ENCODE measurements around the gene NTN3. TPM values are rescaled to one million over a fixed set of nuclear protein-coding genes. Genes with fewer than 3 reads are reported as not detected.
A peak's percentile ranks its signal among the peaks of the same experiment; 100 is the strongest.
"Not testable (repeated sequence)": the region's sequence is repeated elsewhere in the genome, so short reads cannot be mapped to it uniquely, and the experiment has no call there.

The NTN3 gene
- total RNA-seq, 1 donor from 2014 or later, result 17.9 TPM

DNA sequence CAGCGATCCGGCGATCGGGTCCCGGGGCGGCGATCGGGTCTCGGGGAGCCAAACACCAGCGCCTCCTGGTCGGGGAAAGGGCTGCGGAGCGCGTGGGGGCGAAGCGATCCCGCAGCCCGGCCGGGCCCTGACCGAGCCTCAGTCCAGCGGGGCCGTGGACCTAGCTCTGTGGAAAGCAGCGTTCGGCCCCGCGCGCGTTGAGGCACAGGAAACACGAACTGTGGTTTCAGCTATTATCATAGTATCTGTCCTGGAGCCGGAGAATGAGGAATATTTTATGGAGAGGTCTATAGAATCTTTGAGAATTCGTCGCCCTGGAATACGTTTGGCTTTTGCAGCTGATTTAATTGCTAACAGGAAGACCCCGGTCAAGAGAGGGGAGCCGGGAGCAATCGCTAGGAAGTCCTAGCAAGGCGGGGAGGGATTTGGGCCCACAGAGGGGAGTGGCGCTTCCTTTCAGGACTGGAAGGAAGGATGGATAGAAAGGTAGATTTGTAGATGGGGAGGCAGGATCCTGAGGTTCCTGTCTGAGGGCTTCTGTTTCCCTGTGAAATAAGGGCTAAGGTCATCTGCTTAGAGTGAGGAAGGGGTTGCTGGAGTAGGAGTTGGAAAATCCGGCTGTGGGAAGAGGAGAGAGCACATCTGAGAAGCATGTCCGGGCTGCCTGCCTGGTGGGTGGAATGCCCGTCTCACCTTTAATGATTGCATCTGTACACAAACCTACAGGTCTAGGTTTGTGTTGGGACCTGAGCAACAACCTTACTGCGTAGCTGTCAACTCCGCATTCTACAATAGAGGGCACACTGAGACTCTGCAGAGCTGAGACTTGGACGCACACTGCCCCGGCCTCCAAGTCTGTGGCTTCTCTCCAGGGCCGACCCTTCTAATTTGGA lies 41.1 kb upstream of the NTN3 start:
- DNase-seq (ENCODE audit: low spot score in 2 of 2, unreplicated experiment in 2 of 2), result no peak
- peak overlapping the region; percentile 51 for H3K27ac Mint-ChIP-seq

GRCh38 chr16:2432286-2432685 lies 38.8 kb upstream of the NTN3 start:
- Mint-ChIP-seq H3K27me3 (ENCODE audit: low read depth) (no peaks in the 10 kb centered on the region), H3K4me1 (peaks cover 25% of the 10 kb centered on the region), H3K27ac (no peak overlapping the region), H3K9me3 (no peaks in the 10 kb centered on the region), H3K4me3 (no peak overlapping the region), H3K36me3 (peaks cover 17% of the 10 kb centered on the region)
- DNase-seq (ENCODE audit: low spot score in 2 of 2, unreplicated experiment in 2 of 2), result no peak
- TF ChIP-seq, protein P1, sequence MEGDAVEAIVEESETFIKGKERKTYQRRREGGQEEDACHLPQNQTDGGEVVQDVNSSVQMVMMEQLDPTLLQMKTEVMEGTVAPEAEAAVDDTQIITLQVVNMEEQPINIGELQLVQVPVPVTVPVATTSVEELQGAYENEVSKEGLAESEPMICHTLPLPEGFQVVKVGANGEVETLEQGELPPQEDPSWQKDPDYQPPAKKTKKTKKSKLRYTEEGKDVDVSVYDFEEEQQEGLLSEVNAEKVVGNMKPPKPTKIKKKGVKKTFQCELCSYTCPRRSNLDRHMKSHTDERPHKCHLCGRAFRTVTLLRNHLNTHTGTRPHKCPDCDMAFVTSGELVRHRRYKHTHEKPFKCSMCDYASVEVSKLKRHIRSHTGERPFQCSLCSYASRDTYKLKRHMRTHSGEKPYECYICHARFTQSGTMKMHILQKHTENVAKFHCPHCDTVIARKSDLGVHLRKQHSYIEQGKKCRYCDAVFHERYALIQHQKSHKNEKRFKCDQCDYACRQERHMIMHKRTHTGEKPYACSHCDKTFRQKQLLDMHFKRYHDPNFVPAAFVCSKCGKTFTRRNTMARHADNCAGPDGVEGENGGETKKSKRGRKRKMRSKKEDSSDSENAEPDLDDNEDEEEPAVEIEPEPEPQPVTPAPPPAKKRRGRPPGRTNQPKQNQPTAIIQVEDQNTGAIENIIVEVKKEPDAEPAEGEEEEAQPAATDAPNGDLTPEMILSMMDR (IDR thresholded peaks at IDR 0.05; ENCODE audit: unreplicated experiment), result no peak

More for the DNA sequence above, 41.1 kb upstream of the NTN3 start:
- H3K4me3 Mint-ChIP-seq, result peak overlapping the region; percentile 76
- TF ChIP-seq, protein P1 (IDR thresholded peaks at IDR 0.05; ENCODE audit: unreplicated experiment), result no peak
- H3K27me3 Mint-ChIP-seq (ENCODE audit: low read depth), result no peaks in the 10 kb centered on the region
- H3K4me1 Mint-ChIP-seq, result peaks cover 25% of the 10 kb centered on the region
- H3K9me3 Mint-ChIP-seq, result no peaks in the 10 kb centered on the region
- H3K36me3 Mint-ChIP-seq, result peaks cover 10% of the 10 kb centered on the region

- Mint-ChIP-seq H3K27me3 (ENCODE audit: low read depth) (no peaks in the 10 kb centered on the region), H3K4me3 (no peak overlapping the region), H3K4me1 (peaks cover 20% of the 10 kb centered on the region), H3K9me3 (no peaks in the 10 kb centered on the region), H3K27ac (no peak overlapping the region), H3K36me3 (peaks cover 18% of the 10 kb centered on the region)
- DNase-seq (ENCODE audit: low spot score in 2 of 2, unreplicated experiment in 2 of 2), result no peak
- TF ChIP-seq, protein P1 (IDR thresholded peaks at IDR 0.05; ENCODE audit: unreplicated experiment), result no peak
Measured at GRCh38 chr16:2432801-2433505, 38.1 kb upstream of the NTN3 start.

DNA sequence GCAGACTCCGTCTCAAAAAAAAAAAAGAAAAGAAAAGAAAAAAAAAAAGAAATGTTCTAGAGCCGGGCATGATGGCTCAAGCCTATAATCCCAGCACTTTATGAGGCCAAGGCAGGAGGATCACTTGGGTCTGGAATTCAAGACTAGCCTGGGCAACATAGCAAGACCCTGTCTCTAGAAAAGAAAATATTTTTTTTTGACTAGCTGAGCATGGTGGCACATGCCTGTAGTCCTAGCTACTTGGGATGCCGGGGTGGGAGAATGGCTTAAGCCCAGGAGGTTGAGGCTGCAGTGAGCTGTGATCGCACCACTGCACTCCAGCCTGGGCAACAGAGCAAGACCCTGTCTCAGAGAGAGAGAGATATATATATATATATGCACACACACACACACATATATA lies 35.9 kb upstream of the NTN3 start:
- H3K27ac Mint-ChIP-seq; H3K27me3 Mint-ChIP-seq (ENCODE audit: low read depth); H3K9me3 Mint-ChIP-seq; H3K4me1 Mint-ChIP-seq; H3K4me3 Mint-ChIP-seq; DNase-seq (ENCODE audit: low spot score in 2 of 2, unreplicated experiment in 2 of 2): not testable (repeated sequence)
- peaks cover 26% of the 10 kb centered on the region for H3K36me3 Mint-ChIP-seq

- no peaks in the 10 kb centered on the region for H3K27me3 Mint-ChIP-seq (ENCODE audit: low read depth)
- H3K27ac Mint-ChIP-seq, result no peak overlapping the region
- peaks cover 27% of the 10 kb centered on the region for H3K36me3 Mint-ChIP-seq
- no peaks in the 10 kb centered on the region for H3K4me1 Mint-ChIP-seq
- TF ChIP-seq, protein P1 (IDR thresholded peaks at IDR 0.05; ENCODE audit: unreplicated experiment), result no peak
- no peak for DNase-seq (ENCODE audit: low spot score in 2 of 2, unreplicated experiment in 2 of 2)
- H3K9me3 Mint-ChIP-seq, result no peaks in the 10 kb centered on the region
- H3K4me3 Mint-ChIP-seq, result no peak overlapping the region
Measured at GRCh38 chr16:2436110-2436509, 35.0 kb upstream of the NTN3 start.
